NCI-H1092 treated with DMSO at 0.1 percent for 48 hours (cell line): ENCODE results near the gene NRXN3.

ENCODE experiments used
- DNase-seq: peaks from one replicate; lab custom pipeline; 2025; lab: John Stamatoyannopoulos, UW

NRXN3 gene

DNA sequence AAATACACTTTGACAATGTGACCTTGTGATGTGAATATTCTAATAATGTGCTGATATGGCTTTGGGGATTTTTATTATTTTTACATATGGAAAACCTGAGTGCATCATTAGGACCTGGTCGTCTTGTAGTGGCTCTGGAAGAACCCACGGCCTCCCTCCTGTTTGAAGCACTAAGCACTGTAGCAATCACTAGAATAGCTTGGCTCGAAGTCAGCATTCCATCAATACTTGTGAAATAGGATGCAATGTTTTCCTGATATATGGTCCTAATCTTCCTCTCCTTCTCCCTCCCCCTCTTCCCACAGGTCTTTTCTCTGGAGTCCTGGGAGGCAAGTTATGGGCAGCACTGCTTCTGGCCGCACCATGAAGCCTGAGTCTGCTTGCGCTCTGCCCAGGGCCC lies 71.9 kb downstream of the NRXN3 start:
- no peak for DNase-seq

DNA sequence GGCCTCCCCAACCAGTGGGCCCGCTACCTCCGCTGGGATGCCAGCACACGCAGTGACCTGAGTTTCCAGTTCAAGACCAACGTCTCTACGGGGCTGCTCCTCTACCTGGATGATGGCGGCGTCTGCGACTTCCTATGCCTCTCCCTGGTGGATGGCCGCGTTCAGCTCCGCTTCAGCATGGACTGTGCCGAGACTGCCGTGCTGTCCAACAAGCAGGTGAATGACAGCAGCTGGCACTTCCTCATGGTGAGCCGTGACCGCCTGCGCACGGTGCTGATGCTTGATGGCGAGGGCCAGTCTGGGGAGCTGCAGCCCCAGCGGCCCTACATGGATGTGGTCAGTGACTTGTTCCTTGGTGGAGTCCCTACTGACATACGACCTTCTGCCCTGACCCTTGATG lies 73.0 kb downstream of the NRXN3 start:
- no peak for DNase-seq

DNA sequence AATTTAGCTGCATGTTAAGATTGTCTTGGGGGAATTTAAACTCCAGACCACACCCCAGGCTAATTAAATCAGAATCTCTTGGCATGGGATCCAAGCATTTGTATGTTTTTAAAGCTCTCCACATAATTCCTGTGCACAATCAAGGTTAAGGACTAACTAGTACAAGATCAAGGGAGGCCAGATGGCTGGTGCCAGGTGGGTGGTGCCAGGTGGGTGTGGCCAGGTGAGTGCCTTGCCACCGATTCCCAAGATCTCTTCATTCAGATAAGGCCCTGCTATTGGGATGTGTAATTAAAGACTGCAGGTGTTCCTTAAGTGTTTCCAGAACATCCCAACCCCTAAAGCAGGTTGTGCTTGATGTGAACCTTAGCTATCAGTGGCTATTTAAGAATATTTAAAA lies 75.1 kb downstream of the NRXN3 start:
- DNase-seq, result no peak

DNA sequence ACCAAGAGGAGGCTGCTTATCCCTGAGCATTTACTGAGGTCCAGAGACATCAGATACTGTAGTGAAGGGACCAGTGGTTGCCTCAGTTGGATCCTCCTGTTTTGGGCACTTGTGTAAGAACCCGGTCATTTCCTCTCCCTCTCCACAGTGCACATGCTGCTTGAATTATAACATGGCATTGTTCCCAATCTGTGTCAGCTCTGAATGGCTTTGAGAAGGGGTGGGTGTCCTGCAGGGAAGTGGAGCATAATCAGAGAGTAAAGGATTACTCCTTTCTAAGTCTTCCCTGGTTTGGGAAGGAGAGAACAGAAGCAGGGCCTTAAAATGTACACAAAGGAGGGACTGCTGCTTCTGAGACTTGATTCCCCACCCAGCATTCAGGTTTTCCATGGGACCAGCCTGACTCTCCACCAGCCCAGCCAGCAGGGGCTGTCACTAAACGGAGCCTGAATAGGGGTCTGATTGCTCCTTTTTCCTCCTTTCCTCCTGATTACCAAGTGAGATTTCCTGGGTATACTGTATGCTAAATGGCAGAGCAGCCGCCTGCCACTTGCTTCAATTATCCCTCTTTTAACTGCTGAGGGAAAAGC lies 78.4 kb downstream of the NRXN3 start:
- peak; percentile 77 for DNase-seq

DNA sequence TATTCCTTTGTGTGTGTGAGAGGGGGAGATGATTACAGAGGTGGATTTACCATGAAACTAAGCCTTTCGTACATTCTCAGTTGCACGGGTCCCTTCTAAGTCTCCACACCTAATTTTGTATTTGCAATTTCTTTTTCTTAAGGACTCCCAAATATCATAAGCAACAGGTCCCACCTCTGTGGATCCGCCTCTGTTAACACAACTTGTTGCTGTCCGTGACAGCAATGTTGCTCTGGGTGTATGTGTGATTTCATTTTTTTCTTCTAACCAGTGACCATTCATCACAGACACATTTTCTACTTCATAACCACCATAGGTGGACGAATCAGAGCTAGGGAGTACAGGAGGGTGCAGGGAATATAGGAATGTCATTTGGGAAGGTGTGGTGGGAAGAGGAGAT lies 81.1 kb downstream of the NRXN3 start:
- no peak for DNase-seq

DNA sequence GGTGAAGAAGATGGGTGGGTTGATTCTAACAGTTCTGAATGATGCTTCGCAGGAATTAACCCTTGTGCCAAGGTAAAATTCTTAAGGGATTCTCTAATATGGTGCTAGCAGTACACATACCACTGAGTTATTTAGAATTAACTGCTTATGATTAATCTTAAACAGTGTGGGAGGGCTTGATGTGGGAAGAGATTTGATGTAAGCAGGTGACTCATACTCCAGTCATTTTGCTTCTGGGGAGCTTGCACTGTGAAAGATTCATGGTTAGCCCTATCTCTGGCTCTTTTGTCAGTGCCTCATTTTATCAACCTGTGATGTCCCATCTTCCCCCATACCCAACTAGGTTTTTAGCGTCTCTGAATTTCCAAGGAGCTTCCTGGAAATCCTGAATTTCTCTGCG lies 83.8 kb downstream of the NRXN3 start:
- DNase-seq, result no peak

DNA sequence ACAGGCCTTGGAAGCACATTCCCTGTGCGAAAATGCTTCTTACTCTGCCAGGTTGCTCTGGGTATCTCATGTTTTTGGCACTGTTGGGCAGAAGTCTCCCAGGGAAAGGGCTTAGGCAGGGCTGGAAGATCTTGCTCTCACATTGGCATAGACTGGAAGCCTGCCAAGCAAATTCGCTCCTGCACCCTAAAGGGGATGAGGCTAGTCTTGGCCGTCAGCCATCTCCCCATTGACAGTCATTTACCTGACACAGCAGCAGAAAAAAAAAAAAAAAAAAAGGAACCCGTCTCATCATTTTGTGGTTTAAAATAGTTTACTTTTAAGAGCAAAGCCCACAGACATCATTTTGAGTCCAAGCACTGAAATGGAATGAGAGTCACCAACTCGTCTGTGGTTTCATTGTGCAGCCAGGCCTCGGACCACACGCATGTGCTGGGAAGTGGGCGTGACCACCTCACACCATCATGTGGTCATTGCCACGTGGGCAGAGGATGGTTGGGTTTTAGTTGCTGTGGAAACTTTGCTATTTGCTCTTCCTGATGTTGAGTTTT lies 84.8 kb downstream of the NRXN3 start:
- peak; percentile 83 for DNase-seq

DNA sequence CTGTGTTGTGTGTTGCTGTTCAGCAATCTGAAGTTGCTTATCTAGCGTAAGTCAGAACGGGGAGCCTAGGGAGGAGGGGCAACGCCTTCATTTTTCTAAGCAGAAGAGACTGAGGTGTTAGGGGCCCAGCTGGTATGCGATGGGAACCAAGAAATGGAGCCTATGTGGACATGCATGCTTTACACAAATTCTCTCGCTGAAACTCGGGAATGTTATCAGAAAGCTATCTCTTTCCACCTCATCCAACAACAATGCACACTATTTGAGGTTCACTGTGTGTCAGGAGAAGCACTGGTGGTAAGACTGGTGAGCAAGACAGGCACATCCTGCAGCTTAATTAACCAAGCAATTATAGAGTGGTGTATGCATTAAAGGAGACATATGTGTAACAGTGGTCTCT lies 89.7 kb downstream of the NRXN3 start:
- DNase-seq, result no peak

DNA sequence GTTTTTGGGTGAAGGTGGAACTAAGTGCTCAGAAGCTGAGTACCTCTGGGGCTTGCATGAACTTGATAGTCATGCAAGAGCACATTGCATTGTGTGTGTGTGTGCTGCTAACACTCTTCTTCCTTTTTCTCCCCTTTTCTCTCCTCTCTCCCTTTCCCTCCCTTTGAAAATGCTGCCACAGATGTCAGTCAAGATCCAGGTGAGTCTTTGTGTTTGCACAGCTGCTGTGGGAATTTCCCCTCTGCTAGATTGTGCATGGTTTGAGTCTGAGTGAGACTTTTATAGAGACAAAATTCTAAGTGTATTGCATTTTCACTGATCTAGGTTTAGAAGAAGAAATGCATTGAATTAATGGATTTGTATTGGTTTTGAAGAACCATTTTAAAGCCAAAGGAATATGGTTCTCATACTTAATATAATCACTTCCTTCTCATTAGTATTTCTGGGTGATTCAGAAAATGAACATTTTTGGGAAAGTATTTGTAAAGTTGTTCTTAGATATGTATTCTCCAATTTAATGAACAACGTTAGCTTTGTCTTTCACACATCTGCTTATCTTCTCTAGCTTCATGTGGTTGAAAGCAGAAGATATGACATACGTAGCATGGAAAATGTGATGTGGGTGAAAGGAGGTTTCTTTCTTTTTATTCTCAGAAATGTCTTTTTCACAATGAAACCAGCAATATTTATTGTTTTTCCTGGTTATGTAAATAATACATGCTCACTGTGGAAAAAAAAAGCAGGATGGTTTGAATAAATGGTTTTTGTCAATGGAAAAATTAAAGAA lies 108.5 kb downstream of the NRXN3 start:
- peak; percentile 44 for DNase-seq

DNA sequence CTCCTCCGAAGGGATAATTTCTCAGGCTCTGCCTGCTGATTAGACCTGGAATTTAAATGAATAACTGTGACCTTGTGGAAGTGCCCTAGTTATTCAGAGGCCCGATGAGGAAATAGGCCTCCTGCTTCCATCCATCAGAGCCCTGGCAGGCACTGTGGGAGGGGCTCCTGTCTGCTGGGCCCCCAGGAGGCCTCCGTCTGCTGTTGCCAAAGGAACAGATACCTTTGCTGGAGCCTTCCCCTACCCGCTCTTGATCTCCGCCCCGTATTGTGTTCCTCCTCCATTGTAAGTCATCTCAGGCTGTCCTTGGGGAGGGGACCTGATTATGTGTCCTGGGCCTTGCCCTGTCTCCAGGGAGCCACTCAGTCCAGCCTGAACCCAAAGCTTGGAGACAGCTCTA lies 112.3 kb downstream of the NRXN3 start:
- DNase-seq, result no peak

DNA sequence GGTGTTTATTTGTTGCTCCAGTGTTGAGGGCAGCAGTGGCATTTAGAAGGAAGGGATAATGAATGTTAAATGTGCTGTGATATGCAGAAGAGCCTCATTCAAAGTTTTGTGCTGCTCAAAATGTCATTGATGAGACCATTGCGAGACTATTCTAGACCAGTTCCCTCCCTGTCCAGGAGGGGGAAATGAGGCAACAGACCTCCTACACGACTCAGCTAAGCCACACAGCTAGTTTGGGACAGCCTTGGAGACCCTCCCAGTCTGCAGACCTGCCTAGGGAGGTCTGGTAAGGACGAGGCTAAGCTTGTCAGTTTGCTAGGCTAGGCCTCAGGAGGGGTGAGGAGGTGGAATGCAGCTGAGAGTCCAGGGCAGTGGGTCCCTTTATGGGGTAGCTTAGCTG lies 116.0 kb downstream of the NRXN3 start:
- DNase-seq, result no peak

DNA sequence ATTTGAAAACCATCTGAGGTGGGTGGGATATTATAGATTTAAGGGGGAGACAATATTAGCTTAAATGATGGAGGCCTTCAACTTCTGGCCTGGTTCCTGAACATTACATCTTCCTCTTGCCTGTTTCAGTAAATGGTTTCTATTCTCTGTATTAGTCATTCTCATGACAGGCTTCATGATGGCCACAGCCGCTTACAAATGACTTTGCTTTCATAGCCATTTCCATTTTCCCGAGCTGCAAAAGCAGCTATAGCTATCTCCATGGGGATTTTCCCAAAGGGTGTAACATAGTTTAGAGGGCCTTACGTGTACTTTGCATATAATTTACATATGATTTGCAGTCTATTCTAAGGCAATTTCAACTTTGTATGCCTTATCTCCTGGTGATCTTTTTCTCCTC lies 121.8 kb downstream of the NRXN3 start:
- no peak for DNase-seq

DNA sequence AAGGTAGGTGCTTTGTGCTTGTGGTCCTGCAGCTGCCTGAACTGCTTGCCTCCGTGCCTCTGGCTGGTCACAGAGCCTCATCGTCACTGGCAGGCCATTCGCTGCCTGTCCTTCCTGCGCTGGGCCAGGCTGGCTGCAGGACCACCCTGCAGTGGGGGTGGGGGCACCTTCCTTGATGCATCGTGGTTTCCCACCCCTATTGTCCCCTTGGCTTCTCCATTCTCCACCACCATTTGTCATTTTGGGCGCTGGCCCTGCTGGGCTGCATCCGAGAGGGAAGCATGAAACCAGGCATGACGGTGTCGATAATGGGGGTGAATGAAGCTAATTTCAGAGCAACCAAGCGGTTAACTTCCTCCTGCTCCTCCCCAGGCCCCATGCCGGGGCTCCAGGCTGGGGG lies 127.7 kb downstream of the NRXN3 start:
- DNase-seq, result no peak

DNA sequence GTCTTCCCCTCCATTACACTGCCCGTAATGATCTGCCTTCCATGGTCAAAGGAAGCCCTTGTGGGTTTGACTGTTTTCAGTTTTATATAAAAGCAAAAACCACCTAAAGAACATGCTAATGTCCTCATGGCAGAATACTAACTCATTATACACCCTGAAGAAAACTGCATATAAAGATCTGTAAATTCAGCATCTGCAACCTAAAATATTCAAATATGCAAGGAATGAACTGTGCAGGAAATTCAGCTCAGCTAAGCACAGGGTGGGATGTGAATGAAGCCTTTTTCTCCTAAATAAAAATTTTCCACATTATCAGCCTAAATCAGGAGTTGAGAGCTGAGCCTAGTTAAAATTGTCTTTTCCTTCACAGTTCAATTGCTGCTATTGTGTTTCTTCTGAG lies 128.1 kb downstream of the NRXN3 start:
- DNase-seq, result no peak

DNA sequence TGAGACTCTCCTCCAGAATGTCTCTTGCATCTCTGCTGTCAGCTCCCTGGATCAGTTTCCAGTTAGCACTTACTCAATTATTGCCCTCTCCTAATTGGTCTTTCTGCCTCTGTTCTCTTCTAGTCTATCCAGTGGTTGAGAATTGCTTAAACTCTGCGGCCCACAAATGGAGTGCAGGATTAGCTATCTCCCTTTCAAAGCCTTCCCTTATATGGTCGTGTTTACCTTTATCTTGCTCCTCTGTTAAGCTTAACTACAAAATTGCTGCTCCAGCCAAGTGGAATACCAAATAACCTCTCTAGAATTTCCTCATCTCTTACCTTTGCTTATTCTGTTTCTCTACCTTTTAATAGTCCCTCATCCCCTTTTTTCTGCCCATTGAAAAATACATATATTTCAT lies 132.7 kb downstream of the NRXN3 start:
- no peak for DNase-seq

DNA sequence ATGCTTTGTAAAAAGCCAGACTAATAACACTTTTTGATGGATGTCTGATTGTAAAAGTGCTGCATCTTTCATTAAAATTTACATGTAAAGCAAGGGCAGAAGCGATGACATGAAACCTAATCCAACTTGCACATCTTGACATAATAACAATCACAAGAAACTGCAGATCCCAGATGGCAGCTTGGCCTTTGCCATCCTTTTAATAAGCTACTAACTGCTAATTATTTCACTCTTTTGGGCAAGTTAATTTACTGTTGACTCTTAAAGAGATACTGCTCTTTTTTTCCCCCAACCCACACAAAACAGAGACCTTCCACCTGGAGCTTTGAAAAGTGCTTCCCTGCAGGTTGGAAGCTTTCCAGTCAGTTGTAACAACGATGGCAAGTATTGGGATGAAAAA lies 137.5 kb downstream of the NRXN3 start:
- peak; percentile 83 for DNase-seq

DNA sequence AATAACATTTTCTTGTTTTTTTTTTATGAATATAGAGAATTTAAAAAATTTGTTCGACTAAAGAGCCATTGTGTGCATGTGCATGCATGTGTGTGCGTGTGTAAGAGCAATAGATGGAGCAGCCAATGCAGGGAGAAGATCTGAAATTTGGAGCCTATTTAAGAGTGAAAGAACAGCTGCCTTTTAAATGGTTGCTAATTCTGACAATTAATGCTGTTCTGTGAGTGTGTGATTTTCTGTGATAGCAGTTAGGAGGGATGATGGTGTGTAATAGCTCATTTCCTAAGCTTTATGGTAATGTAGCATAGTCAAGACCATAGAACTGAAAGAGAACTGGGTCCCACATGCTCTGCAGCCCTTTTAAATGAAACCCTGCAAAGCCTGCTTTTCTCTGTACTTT lies 137.9 kb downstream of the NRXN3 start:
- DNase-seq, result peak; percentile 83

DNA sequence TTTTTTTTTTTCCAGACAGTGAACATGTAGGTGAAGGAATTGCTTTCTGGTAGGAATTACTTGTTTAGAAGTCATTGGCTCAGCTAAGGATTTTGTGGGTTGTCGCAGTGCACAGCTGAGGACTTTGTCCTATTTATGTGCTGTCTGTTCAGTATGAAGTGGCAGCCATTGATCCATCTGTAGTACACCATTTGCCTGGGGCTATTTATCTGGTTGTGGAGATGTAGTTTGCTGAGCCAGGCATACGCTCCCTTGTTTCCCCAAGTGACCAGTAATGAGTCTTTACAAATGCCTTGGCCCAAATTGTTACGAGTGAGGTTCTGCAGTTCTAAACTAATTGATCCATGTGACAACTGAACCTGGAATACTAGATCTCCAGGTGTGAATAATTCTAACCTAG lies 140.1 kb downstream of the NRXN3 start:
- DNase-seq, result peak; percentile 54

DNA sequence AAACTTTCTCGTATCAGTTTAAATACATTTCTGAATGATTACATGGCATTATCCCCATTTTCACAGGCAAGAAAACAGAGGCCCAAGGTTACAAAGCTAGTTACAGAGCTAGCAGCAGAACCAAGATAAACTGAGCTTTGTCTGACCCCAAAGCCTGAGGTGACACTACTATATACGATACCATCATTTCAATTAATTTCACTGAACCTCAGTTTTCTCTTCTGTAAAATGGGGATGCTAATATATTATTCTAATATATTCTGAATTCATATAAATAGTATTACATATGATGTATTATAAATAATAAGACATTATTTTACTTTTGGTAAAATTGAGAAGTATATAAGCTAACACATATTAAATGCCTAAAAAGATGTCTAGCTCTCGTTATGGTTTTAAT lies 143.3 kb downstream of the NRXN3 start:
- DNase-seq, result no peak

DNA sequence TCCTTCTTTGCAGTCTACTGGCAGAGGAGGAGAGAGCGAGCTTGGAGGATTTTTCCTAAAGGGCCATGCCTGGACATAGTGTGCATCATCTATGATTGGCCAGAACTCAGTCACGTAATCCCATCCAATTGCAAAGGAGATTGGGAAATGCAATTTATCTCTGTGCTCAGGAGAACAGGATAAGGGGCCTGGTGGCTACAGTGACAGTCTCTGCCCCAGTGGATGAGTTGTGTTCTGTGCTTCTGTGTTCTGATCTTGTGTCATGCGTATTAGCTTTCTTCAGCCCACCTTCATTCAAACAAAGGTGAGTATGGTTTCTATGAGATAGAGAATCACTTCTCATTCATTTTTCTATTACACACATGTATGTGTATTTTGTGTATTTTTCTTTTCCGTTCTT lies 144.3 kb downstream of the NRXN3 start:
- no peak for DNase-seq

DNA sequence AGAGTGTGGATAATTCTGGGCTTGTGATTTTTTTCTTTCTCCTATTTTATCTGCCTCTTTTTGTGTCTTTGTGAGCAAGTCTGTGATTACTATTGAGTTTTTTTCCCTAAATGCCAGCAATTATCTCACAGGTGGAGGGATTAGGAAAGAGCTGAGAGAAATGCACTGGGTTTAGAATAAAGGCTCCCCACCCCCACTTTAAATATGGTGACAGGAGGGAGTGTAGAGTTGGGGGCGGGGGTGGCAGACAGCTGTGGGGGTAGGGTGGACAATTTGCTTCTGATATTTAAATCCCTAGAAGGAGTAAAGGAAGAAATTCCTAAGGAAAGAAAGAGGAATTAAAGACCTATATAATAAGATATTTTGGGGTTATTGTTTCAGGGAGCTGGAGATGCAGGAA lies 145.9 kb downstream of the NRXN3 start:
- DNase-seq, result no peak

DNA sequence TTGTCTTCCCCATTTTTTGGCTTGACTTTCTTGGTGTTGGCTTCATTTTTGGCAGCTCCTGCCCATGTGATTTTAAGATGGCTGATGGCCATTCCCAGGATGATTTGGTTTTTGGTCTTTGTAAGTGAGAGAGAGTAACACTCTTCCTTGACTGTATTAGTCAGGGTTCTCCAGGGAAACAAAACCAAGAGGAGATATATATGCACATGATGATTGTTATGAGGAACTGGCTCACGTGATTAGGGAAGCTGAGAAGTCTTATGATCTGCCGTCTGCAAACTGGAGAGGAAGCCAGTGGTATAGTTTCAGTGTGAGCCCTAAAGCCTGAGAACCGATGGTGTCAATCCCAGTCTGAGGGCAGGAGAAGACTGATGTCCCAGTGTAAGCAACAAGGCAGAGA lies 146.6 kb downstream of the NRXN3 start:
- DNase-seq, result no peak

DNA sequence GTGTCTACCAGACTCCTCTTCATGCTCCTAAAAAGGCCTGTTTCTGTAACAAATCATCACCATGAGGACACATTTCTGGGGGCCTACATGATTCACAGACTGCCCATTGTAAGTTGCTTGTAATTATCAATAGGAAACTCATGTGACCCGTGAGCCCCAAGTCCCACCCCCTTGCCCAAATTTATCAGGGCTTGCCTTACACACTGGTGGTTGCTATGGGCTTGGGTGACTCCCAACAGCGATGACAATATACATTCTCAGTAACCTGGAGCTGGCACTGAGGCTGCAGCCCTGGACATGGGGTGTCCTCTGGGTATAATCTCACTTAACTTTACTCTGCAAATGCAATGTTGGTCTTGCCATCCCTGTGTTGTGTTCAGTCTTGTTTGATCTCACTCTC lies 149.2 kb downstream of the NRXN3 start:
- no peak for DNase-seq
